ENCODE results near the gene C1orf115.
"Not testable (repeated sequence)": the region's sequence is repeated elsewhere in the genome, so short reads cannot be mapped to it uniquely, and the experiment has no call there.

Gene C1orf115

DNA sequence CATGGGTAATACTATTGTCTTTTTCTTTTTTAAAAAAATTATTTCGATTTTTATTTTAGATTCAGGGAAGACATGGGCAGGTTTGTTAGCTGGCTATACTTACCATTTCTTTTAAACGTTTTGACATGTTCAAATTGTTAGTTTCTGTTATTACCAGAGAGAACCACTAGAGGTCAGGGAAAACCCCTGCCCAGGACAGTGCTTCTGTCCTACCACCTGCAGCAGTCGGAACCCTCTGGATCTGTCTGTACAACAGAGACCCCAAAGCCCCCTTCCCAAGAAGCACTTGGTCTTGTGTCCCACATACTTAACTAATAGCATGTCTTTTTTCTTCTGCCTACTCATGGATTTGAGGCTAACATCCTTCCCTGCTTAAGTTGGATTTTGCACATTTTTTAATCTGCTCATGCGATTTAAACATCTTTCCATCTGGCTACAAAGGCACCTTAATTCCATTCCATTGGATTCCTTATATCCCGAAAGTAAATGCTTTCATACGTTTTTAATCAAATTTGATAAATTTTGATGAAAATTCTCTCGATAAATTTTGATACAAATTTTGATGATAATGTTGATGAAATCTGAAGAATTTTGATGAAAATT lies 10.0 kb upstream of the C1orf115 start:
- no peak for DNase-seq
- intact Hi-C loops (cut with DNase I; ENCODE audit: low total_unique reads) = loop anchor here (5.0 kb wide), 1 partner anchor 97 kb away; no protein-coding TSS in a partner anchor

DNA sequence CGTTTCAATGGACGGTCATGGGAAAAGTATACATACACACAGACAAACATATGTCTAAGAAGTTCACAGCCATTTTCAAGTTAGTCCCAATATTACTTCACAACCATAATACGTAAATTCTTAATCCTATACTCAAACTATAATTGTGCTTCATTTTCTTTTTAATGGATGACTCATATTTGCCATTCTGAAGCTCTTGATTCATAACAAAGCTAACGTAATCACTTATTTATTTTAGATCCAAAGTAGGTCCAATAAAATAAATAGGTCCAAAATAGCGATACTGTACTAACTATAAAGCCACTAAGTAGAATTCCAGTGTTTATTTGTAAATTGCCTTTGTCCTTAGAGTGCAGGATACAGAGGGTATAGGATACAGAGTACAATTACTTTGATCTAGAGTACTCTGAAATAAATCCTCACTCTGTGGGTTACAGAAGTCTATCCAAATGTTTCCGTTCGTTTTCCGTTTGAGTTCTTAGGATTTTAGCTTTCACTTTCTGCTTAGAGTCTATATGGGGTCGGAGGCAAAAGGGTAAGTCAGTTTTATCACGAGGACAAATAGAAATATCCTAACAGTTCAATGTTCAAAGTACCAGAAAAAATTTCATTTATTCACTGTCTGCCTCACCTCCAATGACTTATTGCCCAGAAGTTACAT lies 8.8 kb upstream of the C1orf115 start:
- DNase-seq = no peak
- no peak for TF ChIP-seq CTCF (IDR thresholded peaks at IDR 0.05)
- intact Hi-C loops (cut with DNase I; ENCODE audit: low total_unique reads) = loop anchor here (5.0 kb wide), 1 partner anchor 96 kb away; no protein-coding TSS in a partner anchor
- H3K27me3 ChIP-seq = no peaks in the 10 kb centered on the region
- H3K27ac ChIP-seq = no peak overlapping the region
- peaks cover 0 to 3% (median 0%) of the 10 kb centered on the region in 4 donors for H3K4me1 ChIP-seq
- no peaks in the 10 kb centered on the region for H3K36me3 ChIP-seq
- H3K4me3 ChIP-seq = no peak overlapping the region
- no peaks in the 10 kb centered on the region for H3K9me3 ChIP-seq

More for the DNA sequence above, 10.0 kb upstream of the C1orf115 start:
- Histone ChIP-seq H3K9me3 (no peaks in the 10 kb centered on the region), H3K27ac (no peak overlapping the region), H3K27me3 (no peaks in the 10 kb centered on the region), H3K4me1 (peaks cover 0 to 3% (median 0%) of the 10 kb centered on the region in 4 donors), H3K36me3 (no peaks in the 10 kb centered on the region), H3K4me3 (no peak overlapping the region)
- peak; percentile 72 to 81 for TF ChIP-seq CTCF (IDR thresholded peaks at IDR 0.05)

- Histone ChIP-seq H3K4me3 (no peak overlapping the region), H3K9me3 (no peaks in the 10 kb centered on the region), H3K36me3 (no peaks in the 10 kb centered on the region), H3K27ac (no peak overlapping the region), H3K4me1 (peaks cover 0 to 3% (median 0%) of the 10 kb centered on the region in 4 donors), H3K27me3 (no peaks in the 10 kb centered on the region)
- TF ChIP-seq CTCF (IDR thresholded peaks at IDR 0.05) = no peak
- intact Hi-C loops (cut with DNase I; ENCODE audit: low total_unique reads) = loop anchor here (5.0 kb wide), 1 partner anchor 94 kb away; no protein-coding TSS in a partner anchor
- no peak for DNase-seq
Measured at GRCh38 chr1:220682901-220683576, 7.1 kb upstream of the C1orf115 start.

GRCh38 chr1:220683716-220684115 lies 6.4 kb upstream of the C1orf115 start:
- H3K27me3 ChIP-seq, H3K27ac ChIP-seq, H3K4me1 ChIP-seq, H3K9me3 ChIP-seq, H3K4me3 ChIP-seq, DNase-seq, H3K36me3 ChIP-seq: not testable (repeated sequence)
- intact Hi-C loops (cut with DNase I; ENCODE audit: low total_unique reads) = loop anchor here (5.0 kb wide), 1 partner anchor 94 kb away; no protein-coding TSS in a partner anchor

GRCh38 chr1:220684890-220685289 lies 5.3 kb upstream of the C1orf115 start:
- Histone ChIP-seq H3K27ac (no peak overlapping the region), H3K9me3 (no peaks in the 10 kb centered on the region), H3K27me3 (no peaks in the 10 kb centered on the region), H3K4me1 (peaks cover 0 to 9% (median 0%) of the 10 kb centered on the region in 4 donors), H3K4me3 (no peak overlapping the region), H3K36me3 (no peaks in the 10 kb centered on the region)
- DNase-seq = no peak
- no peak for TF ChIP-seq CTCF (IDR thresholded peaks at IDR 0.05)
- intact Hi-C loops (cut with DNase I; ENCODE audit: low total_unique reads) = loop anchor here (5.0 kb wide), 1 partner anchor 92 kb away; no protein-coding TSS in a partner anchor

GRCh38 chr1:220685879-220686278 lies 4.3 kb upstream of the C1orf115 start:
- Histone ChIP-seq H3K4me3 (no peak overlapping the region), H3K4me1 (peaks cover 0 to 10% (median 3%) of the 10 kb centered on the region in 4 donors), H3K9me3 (no peaks in the 10 kb centered on the region), H3K27ac (no peak overlapping the region), H3K27me3 (no peaks in the 10 kb centered on the region), H3K36me3 (no peaks in the 10 kb centered on the region)
- TF ChIP-seq CTCF (IDR thresholded peaks at IDR 0.05) = no peak
- DNase-seq = no peak
- intact Hi-C loops (cut with DNase I; ENCODE audit: low total_unique reads) = no loop called here

Data from tibial artery (tissue), 4 donors.